Measurements from ENCODE around the gene RFX8. TPM values are rescaled to one million over a fixed set of nuclear protein-coding genes. Genes with fewer than 3 reads are reported as not detected.

RFX8 gene
- total RNA-seq, 2 donors from 2014 or later = not detected

DNA sequence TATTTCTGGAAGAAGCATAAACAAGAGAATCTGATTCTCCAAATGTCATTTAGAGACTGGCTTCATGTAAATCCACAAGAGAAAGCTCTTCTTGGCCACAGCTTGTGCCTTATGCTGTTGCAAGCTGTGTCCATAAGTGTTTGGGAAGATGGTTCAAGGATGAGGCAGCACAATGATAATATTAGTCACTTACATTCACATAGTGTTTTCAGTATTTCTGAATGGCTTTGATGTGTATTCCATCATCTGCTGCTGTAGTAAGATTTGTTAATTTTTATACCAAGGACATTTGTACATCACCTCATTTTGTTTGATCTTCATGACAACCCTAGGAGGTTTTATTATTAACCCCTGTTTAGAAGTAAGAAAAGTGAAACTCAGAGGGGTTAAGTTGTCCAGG, 117.5 kb downstream of the RFX8 start:
- Mint-ChIP-seq H3K27me3 (ENCODE audit: insufficient read depth) (peaks cover 43% of the 10 kb centered on the region), H3K9me3 (no peaks in the 10 kb centered on the region), H3K27ac (no peak overlapping the region), H3K4me3 (no peak overlapping the region), H3K36me3 (ENCODE audit: low read depth) (no peaks in the 10 kb centered on the region), H3K4me1 (peaks cover 18% of the 10 kb centered on the region)
- no peaks in the 10 kb centered on the region for H3K9me3 ChIP-seq (ENCODE audit: control insufficient read depth, low read length)
- H3K9ac ChIP-seq (ENCODE audit: extremely low read depth, low read length, poor library complexity, severe bottlenecking) = no peak overlapping the region
- peaks cover 7% of the 10 kb centered on the region for H3K4me1 ChIP-seq (ENCODE audit: control insufficient read depth, insufficient read depth, low read length)
- TF ChIP-seq, protein P1, sequence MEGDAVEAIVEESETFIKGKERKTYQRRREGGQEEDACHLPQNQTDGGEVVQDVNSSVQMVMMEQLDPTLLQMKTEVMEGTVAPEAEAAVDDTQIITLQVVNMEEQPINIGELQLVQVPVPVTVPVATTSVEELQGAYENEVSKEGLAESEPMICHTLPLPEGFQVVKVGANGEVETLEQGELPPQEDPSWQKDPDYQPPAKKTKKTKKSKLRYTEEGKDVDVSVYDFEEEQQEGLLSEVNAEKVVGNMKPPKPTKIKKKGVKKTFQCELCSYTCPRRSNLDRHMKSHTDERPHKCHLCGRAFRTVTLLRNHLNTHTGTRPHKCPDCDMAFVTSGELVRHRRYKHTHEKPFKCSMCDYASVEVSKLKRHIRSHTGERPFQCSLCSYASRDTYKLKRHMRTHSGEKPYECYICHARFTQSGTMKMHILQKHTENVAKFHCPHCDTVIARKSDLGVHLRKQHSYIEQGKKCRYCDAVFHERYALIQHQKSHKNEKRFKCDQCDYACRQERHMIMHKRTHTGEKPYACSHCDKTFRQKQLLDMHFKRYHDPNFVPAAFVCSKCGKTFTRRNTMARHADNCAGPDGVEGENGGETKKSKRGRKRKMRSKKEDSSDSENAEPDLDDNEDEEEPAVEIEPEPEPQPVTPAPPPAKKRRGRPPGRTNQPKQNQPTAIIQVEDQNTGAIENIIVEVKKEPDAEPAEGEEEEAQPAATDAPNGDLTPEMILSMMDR (conservative IDR thresholded peaks at IDR 0.05) = no peak
- H3K27ac ChIP-seq (ENCODE audit: low read depth, low read length) = no peak overlapping the region
- no peak overlapping the region for H3K4me3 ChIP-seq (ENCODE audit: low read length)
- DNase-seq = no peak
- H3K36me3 ChIP-seq (ENCODE audit: control insufficient read depth, insufficient read depth, low read length) = no peaks in the 10 kb centered on the region
- peaks cover 10% of the 10 kb centered on the region for H3K27me3 ChIP-seq (ENCODE audit: control insufficient read depth, insufficient read depth, low read length, poor library complexity, severe bottlenecking)

DNA sequence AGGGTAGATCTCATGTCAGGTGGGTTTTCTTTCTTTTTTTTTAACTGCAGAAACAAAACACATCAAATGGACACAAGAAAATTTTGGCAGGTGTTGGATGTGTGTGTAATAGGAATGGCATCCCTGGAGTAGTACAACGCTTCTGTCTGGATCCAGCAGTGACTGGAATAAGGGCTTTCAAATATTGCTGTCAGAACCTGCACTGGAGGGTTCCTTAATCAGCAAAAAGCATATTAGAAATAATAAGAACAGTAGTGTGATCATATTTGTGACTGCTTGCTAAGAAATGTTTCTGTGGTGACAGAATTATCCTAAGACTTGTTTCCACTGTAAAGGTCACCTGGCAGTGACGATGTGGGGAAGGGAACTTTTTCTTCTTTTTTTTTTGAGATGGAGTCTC, 118.4 kb downstream of the RFX8 start:
- H3K9ac ChIP-seq (ENCODE audit: extremely low read depth, low read length, poor library complexity, severe bottlenecking) = no peak overlapping the region
- Mint-ChIP-seq H3K4me3 (no peak overlapping the region), H3K9me3 (no peaks in the 10 kb centered on the region), H3K36me3 (ENCODE audit: low read depth) (no peaks in the 10 kb centered on the region), H3K27me3 (ENCODE audit: insufficient read depth) (peaks cover 38% of the 10 kb centered on the region), H3K27ac (no peak overlapping the region), H3K4me1 (peaks cover 15% of the 10 kb centered on the region)
- 87 to 91% methylated on average over 2 of the region's 2 CpGs for WGBS, 2 experiments (ENCODE audit: insufficient coverage in 1 of 2, insufficient read length in 1 of 2)
- no peak overlapping the region for H3K27ac ChIP-seq (ENCODE audit: low read depth, low read length)
- H3K4me1 ChIP-seq (ENCODE audit: control insufficient read depth, insufficient read depth, low read length) = peaks cover 4% of the 10 kb centered on the region
- peaks cover 2% of the 10 kb centered on the region for H3K27me3 ChIP-seq (ENCODE audit: control insufficient read depth, insufficient read depth, low read length, poor library complexity, severe bottlenecking)
- no peaks in the 10 kb centered on the region for H3K36me3 ChIP-seq (ENCODE audit: control insufficient read depth, insufficient read depth, low read length)
- no peak for DNase-seq
- H3K9me3 ChIP-seq (ENCODE audit: control insufficient read depth, low read length) = no peaks in the 10 kb centered on the region
- no peak overlapping the region for H3K4me3 ChIP-seq (ENCODE audit: low read length)
- TF ChIP-seq, protein P1 (conservative IDR thresholded peaks at IDR 0.05) = no peak

DNA sequence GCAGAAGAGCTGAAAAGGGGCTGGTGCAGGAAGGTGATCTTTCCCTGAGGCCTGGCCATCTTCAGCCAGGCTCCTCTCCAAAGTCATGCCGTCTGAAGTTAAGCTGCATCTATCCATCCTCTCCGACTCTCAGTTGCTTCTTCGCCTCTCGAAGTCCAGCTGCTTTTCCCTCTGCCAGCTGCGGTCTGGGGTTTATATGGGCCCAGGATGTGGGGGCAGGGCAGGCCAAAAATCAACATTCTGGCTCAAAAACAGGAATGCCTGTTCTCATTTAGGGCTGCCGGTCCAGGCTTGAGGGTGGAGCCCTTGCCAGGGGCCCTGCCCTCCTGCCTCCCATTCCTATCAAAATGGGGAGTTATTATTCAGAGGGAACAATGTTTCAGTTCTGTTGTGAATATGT, 118.9 kb downstream of the RFX8 start:
- no peak for DNase-seq
- Histone ChIP-seq H3K4me3 (ENCODE audit: low read length) (no peak overlapping the region), H3K9ac (ENCODE audit: extremely low read depth, low read length, poor library complexity, severe bottlenecking) (no peak overlapping the region), H3K36me3 (ENCODE audit: control insufficient read depth, insufficient read depth, low read length) (no peaks in the 10 kb centered on the region), H3K27me3 (ENCODE audit: control insufficient read depth, insufficient read depth, low read length, poor library complexity, severe bottlenecking) (no peaks in the 10 kb centered on the region), H3K27ac (ENCODE audit: low read depth, low read length) (no peak overlapping the region), H3K9me3 (ENCODE audit: control insufficient read depth, low read length) (no peaks in the 10 kb centered on the region), H3K4me1 (ENCODE audit: control insufficient read depth, insufficient read depth, low read length) (peaks cover 2% of the 10 kb centered on the region)
- H3K27ac Mint-ChIP-seq = no peak overlapping the region
- peaks cover 36% of the 10 kb centered on the region for H3K27me3 Mint-ChIP-seq (ENCODE audit: insufficient read depth)
- TF ChIP-seq, protein P1 (conservative IDR thresholded peaks at IDR 0.05) = no peak
- H3K4me1 Mint-ChIP-seq = peaks cover 13% of the 10 kb centered on the region
- H3K36me3 Mint-ChIP-seq (ENCODE audit: low read depth) = no peaks in the 10 kb centered on the region
- 92% methylated on average over 5 to 6 of the region's 6 CpGs for WGBS, 2 experiments (ENCODE audit: insufficient coverage in 1 of 2, insufficient read length in 1 of 2)
- no peak overlapping the region for H3K4me3 Mint-ChIP-seq
- H3K9me3 Mint-ChIP-seq = no peaks in the 10 kb centered on the region

Measured in endodermal cell (in vitro differentiated cells).